ENCODE results near the gene KYNU. TPM values are rescaled to one million over a fixed set of nuclear protein-coding genes. Genes with fewer than 3 reads are reported as not detected.

Gene KYNU
- total and polyA plus RNA-seq, 9 of the 15 experiments (the other 6 are each of a cell fraction or from before 2014, with no cell fraction given), result 2.6 to 11.6 (median 7.2) TPM

DNA sequence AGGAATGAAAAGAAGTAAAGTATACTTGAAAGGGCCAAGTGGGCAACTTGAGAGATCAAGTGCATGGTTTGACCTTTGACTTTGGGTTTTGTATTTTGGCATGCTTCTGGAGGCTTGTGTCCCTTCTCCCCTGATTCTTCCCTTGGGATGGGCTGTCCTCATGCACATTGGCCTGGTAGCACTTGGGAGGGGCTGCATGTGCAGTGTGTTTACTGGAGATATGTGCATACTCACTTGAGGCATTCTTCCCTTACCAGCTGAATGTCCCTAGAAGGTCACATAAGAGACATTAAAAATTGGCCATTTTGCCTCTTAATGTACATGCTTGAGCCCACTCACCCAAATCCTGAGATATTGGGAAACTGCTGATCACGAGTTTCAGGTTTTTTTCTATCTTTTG is 65.2 kb downstream of the KYNU start:
- Histone ChIP-seq H3K36me3 (ENCODE audit: control insufficient read depth, insufficient read depth, low read length) (no peaks in the 10 kb centered on the region), H3K79me2 (ENCODE audit: control insufficient read depth, insufficient read depth, low read length) (no peaks in the 10 kb centered on the region; the same call in 2 of the 3 replicates), H3K27ac (ENCODE audit: extremely low read depth, low read depth, low read length) (no peak overlapping the region), H3K9me3 (replicated peaks; ENCODE audit: control insufficient read depth, insufficient read depth, low read depth, low read length) (no peaks in the 10 kb centered on the region), H3K4me3 (no peak overlapping the region), H3K9ac (ENCODE audit: insufficient read depth in 1 of 2, low read depth in 2 of 2, low read length in 2 of 2) (no peak overlapping the region), H3K27me3 (ENCODE audit: control insufficient read depth in 2 of 2, insufficient read depth in 2 of 2, low read length in 2 of 2) (no peaks in the 10 kb centered on the region), H3K4me1 (replicated peaks in 1 of 2; ENCODE audit: control insufficient read depth in 2 of 2, insufficient read depth in 2 of 2, low read length in 2 of 2) (no peaks in the 10 kb centered on the region; a peak in 1 of 5 replicates), H3K9me1 (ENCODE audit: control insufficient read depth, insufficient read depth, low read length) (no peaks in the 10 kb centered on the region), H4K20me1 (replicated peaks; ENCODE audit: control insufficient read depth, insufficient read depth, low read length) (no peaks in the 10 kb centered on the region), H2AFZ (ENCODE audit: low read depth, low read length) (no peak overlapping the region), H3K4me2 (ENCODE audit: insufficient read depth, low read length) (no peak overlapping the region)
- no TSS peak for BruUV-seq (replicated peaks)
- CTCF ChIA-PET (ENCODE audit: low intra/inter-chr PET ratio), result no interaction called here
- DNase-seq (ENCODE audit: extremely low read depth in 1 of 4, low spot score in 3 of 4) (peak in 1 of 4 experiments; percentile 15), ATAC-seq (no peak), FAIRE-seq (no peak)
- intact Hi-C loops (cut with micrococcal nuclease) (no loop called here), in situ Hi-C loops (cut with MboI) (no loop called here)
- 17% methylated on average over 1 of the region's 1 CpG for WGBS (ENCODE audit: insufficient coverage, low coverage, missing lambda C conversion rate)
- TF ChIP-seq PTBP1 (IDR thresholded peaks at IDR 0.05; ENCODE audit: low read depth, low read length) (no peak), ETV6 (IDR thresholded peaks at IDR 0.05; ENCODE audit: borderline replicate concordance in 1 of 2, low read depth in 2 of 2, low read length in 1 of 2) (no peak), ETV6 (CRISPR knock-in tag; IDR thresholded peaks at IDR 0.05; ENCODE audit: borderline replicate concordance) (no peak), ZNF24 (IDR thresholded peaks at IDR 0.05) (no peak), ZNF583 (CRISPR knock-in tag; IDR thresholded peaks at IDR 0.05) (no peak), PTRF (tag; IDR thresholded peaks at IDR 0.05) (no peak), ZNF699 (CRISPR knock-in tag; IDR thresholded peaks at IDR 0.05; ENCODE audit: insufficient replicate concordance) (no peak), LCOR (CRISPR knock-in tag; IDR thresholded peaks at IDR 0.05) (no peak), PYGO2 (tag; IDR thresholded peaks at IDR 0.05) (no peak)
- TF ChIP-seq, protein P1, sequence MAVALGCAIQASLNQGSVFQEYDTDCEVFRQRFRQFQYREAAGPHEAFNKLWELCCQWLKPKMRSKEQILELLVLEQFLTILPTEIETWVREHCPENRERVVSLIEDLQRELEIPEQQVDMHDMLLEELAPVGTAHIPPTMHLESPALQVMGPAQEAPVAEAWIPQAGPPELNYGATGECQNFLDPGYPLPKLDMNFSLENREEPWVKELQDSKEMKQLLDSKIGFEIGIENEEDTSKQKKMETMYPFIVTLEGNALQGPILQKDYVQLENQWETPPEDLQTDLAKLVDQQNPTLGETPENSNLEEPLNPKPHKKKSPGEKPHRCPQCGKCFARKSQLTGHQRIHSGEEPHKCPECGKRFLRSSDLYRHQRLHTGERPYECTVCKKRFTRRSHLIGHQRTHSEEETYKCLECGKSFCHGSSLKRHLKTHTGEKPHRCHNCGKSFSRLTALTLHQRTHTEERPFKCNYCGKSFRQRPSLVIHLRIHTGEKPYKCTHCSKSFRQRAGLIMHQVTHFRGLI (CRISPR knock-in tag; IDR thresholded peaks at IDR 0.05), result no peak
- POLR2A ChIA-PET, result no interaction called here

All from K562 (cell line).